NCI-H1930 (cell line): ENCODE results near the gene WWP2.

Experiments used
- DNase-seq, 2 experiments: peaks; one replicate each; lab custom pipeline; 2025; lab: John Stamatoyannopoulos, UW

WWP2 gene

GRCh38 chr16:69890114-69890891, 128.2 kb downstream of the WWP2 start:
- peak; percentile 55 to 62 for DNase-seq

- peak in 1 of 2 experiments; percentile 33 for DNase-seq
These were observed 128.8 kb downstream of the WWP2 start for GRCh38 chr16:69890892-69891282.

- no peak for DNase-seq
These were observed 130.2 kb downstream of the WWP2 start for GRCh38 chr16:69892378-69892777.

- DNase-seq, result no peak
These were observed 131.0 kb downstream of the WWP2 start for GRCh38 chr16:69893106-69893505.

GRCh38 chr16:69894676-69895075, 132.5 kb downstream of the WWP2 start:
- no peak for DNase-seq

GRCh38 chr16:69903865-69904415, 141.8 kb downstream of the WWP2 start:
- DNase-seq, result no peak

- no peak for DNase-seq
These were observed 142.5 kb downstream of the WWP2 start for GRCh38 chr16:69904495-69905170.

GRCh38 chr16:69905171-69905555, 143.0 kb downstream of the WWP2 start:
- DNase-seq, result no peak

- no peak for DNase-seq
These were observed 144.8 kb downstream of the WWP2 start for GRCh38 chr16:69906838-69907401.

GRCh38 chr16:69909043-69909442, 146.9 kb downstream of the WWP2 start:
- DNase-seq, result no peak

- DNase-seq, result no peak
These were observed 147.6 kb downstream of the WWP2 start for GRCh38 chr16:69909760-69910159.

GRCh38 chr16:69910964-69911363, 148.8 kb downstream of the WWP2 start:
- no peak for DNase-seq

GRCh38 chr16:69916462-69916861, 154.3 kb downstream of the WWP2 start:
- DNase-seq, result no peak

- DNase-seq, result no peak
These were observed 155.2 kb downstream of the WWP2 start for GRCh38 chr16:69917311-69917710.

GRCh38 chr16:69917739-69918138, 155.6 kb downstream of the WWP2 start:
- no peak for DNase-seq

- DNase-seq, result no peak
These were observed 156.1 kb downstream of the WWP2 start for GRCh38 chr16:69918241-69918640.

GRCh38 chr16:69921127-69921526, 159.0 kb downstream of the WWP2 start:
- DNase-seq, result no peak

GRCh38 chr16:69922200-69922599, 160.1 kb downstream of the WWP2 start:
- no peak for DNase-seq

GRCh38 chr16:69924041-69924775, 162.1 kb downstream of the WWP2 start:
- DNase-seq, result no peak

- no peak for DNase-seq
These were observed 162.7 kb downstream of the WWP2 start for GRCh38 chr16:69924777-69925191.

- DNase-seq, result no peak
These were observed 163.2 kb downstream of the WWP2 start for GRCh38 chr16:69925311-69925710.

- no peak for DNase-seq
These were observed 164.1 kb downstream of the WWP2 start for GRCh38 chr16:69926241-69926640.
